ENCODE measurements around the gene GSX2. TPM values are rescaled to one million over a fixed set of nuclear protein-coding genes. Genes with fewer than 3 reads are reported as not detected.

Gene GSX2
- total and polyA plus RNA-seq, 10 of the 15 experiments (the other 5 are each of a cell fraction or from before 2014, with no cell fraction given) = 0.04 to 0.58 (median 0.50) TPM; not detected in 5

DNA sequence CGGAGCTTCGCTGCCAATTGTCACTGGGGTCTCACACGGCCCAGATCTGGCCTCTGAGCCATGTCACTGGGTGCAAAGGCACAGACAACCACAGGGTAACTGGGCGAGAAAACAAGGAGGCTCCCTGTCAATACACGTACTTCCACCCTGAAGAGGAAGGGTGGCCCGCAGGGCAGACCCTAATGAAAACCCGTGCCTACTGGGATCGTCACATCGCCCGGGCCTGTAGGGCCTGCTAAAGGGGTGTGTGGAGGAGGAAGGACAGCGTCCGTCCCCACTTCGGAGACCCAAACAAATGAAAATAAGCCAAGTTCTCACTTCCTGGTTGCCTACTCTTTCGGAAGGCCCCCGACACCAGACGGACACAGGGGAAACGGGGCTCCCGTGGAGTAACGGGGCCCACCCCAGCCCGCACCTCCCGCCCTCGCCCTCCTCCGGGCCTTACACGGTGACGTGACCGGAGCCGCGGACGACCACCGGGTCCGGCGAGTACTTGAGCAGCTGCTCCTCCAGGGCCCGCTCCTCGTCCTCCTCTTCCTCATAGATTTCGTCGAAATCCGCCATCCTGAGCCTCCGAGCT, 36.1 kb upstream of the GSX2 start:
- Histone ChIP-seq H3K36me3 (ENCODE audit: control insufficient read depth in 2 of 2, insufficient read depth in 2 of 2, low read length in 1 of 2) (no peaks in the 10 kb centered on the region), H3K4me1 (ENCODE audit: control insufficient read depth, insufficient read depth, low read length) (no peaks in the 10 kb centered on the region), H3K4me3 (peak overlapping the region; percentile 91), H2AFZ (ENCODE audit: control insufficient read depth, low read depth, low read length) (peak overlapping the region; percentile 71), H3K27ac (ENCODE audit: control insufficient read depth, insufficient read depth) (peak overlapping the region; percentile 68), H4K20me1 (ENCODE audit: control insufficient read depth, insufficient read depth) (no peaks in the 10 kb centered on the region), H3K79me2 (ENCODE audit: control insufficient read depth, insufficient read depth, low read length) (peaks cover 43% of the 10 kb centered on the region), H3K4me2 (ENCODE audit: control insufficient read depth, insufficient read depth) (peak overlapping the region; percentile 78), H3K9me3 (replicated peaks; ENCODE audit: control insufficient read depth, insufficient read depth, low read length) (no peaks in the 10 kb centered on the region), H3K27me3 (replicated peaks in 1 of 2; ENCODE audit: control insufficient read depth in 2 of 2, insufficient read depth in 2 of 2, low read length in 1 of 2) (no peaks in the 10 kb centered on the region), H3K9ac (ENCODE audit: control insufficient read depth, insufficient read depth, low read length) (peak overlapping the region; percentile 84)
- BruUV-seq (replicated peaks) = no TSS peak
- in situ Hi-C loops (cut with MboI) = no loop called here
- ChIA-PET POLR2A (interaction anchor here (1.1 kb wide), 1 partner anchor 376 kb away, joined by 4 read pairs; no protein-coding TSS in a partner anchor), RAD21 (ENCODE audit: unreplicated experiment) (interaction anchor here (0.8 to 1.1 kb wide), 2 partner anchors 47 to 357 kb away, joined by 3 to 4 read pairs; no protein-coding TSS in a partner anchor), SMC1A (ENCODE audit: uncharacterized antibody, unreplicated experiment) (interaction anchor here (0.9 to 1.2 kb wide), 2 partner anchors 28 to 48 kb away, joined by 3 to 4 read pairs; no protein-coding TSS in a partner anchor), CTCF (interaction anchor here (1.4 to 1.8 kb wide), 3 partner anchors 10 to 357 kb away, joined by 5 to 7 read pairs (median 5); no protein-coding TSS in a partner anchor)
- intact Hi-C loops (cut with micrococcal nuclease; ENCODE audit: unreplicated experiment) = loop anchor here (10.0 kb wide), 2 partner anchors 359 to 1349 kb away; no protein-coding TSS in a partner anchor
- DNase-seq (ENCODE audit: low read depth, low spot score) (no peak), FAIRE-seq (no peak), ATAC-seq (peak; percentile 52)
- WGBS (ENCODE audit: insufficient coverage, insufficient replicate concordance, low lambda C conversion rate, missing lambda C conversion rate) = under 1% methylated on average over 35 of the region's 38 CpGs
- no peak for TF ChIP-seq YY1 (IDR thresholded peaks at IDR 0.05; ENCODE audit: low read depth, low read length)
- TF ChIP-seq NR2C1 (IDR thresholded peaks at IDR 0.05) = no peak
- no peak for TF ChIP-seq CEBPB (IDR thresholded peaks at IDR 0.05; ENCODE audit: borderline replicate concordance in 1 of 2, low read depth in 2 of 2, low read length in 2 of 2)
- TF ChIP-seq, protein P1, sequence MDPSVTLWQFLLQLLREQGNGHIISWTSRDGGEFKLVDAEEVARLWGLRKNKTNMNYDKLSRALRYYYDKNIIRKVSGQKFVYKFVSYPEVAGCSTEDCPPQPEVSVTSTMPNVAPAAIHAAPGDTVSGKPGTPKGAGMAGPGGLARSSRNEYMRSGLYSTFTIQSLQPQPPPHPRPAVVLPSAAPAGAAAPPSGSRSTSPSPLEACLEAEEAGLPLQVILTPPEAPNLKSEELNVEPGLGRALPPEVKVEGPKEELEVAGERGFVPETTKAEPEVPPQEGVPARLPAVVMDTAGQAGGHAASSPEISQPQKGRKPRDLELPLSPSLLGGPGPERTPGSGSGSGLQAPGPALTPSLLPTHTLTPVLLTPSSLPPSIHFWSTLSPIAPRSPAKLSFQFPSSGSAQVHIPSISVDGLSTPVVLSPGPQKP (IDR thresholded peaks at IDR 0.05; ENCODE audit: low read depth, low read length) = no peak
- TF ChIP-seq ASH2L (IDR thresholded peaks at IDR 0.05; ENCODE audit: borderline replicate concordance, low read depth) = no peak
- peak; percentile 23; the same call in 1 of the 2 replicates for TF ChIP-seq SPI1 (IDR thresholded peaks at IDR 0.05; ENCODE audit: borderline replicate concordance, insufficient read depth, low read depth, low read length)
- TF ChIP-seq SREBF1 (IDR thresholded peaks at IDR 0.05; ENCODE audit: low read length) = no peak
- no peak for TF ChIP-seq ZNF384 (IDR thresholded peaks at IDR 0.05; ENCODE audit: borderline replicate concordance, low read depth, low read length)
- no peak for TF ChIP-seq BACH1 (IDR thresholded peaks at IDR 0.05; ENCODE audit: borderline replicate concordance)
- no peak for TF ChIP-seq NFIC (IDR thresholded peaks at IDR 0.05; ENCODE audit: low read depth, low read length)
- no peak for TF ChIP-seq CHD4 (IDR thresholded peaks at IDR 0.05)
- no peak for TF ChIP-seq POU2F2 (IDR thresholded peaks at IDR 0.05; ENCODE audit: borderline replicate concordance, low read depth, low read length)
- no peak for TF ChIP-seq MTA3 (IDR thresholded peaks at IDR 0.05; ENCODE audit: borderline replicate concordance, low read length)
- TF ChIP-seq ETV6 (conservative IDR thresholded peaks at IDR 0.05 in 1 of 2, IDR thresholded peaks at IDR 0.05 in 1 of 2; ENCODE audit: borderline replicate concordance in 1 of 2, low read depth in 1 of 2) = no peak
- TF ChIP-seq POLR2AphosphoS5 (IDR thresholded peaks at IDR 0.05; ENCODE audit: low read length) = peak; percentile 15; the same call in 1 of the 2 replicates
- no peak for TF ChIP-seq ZNF24 (IDR thresholded peaks at IDR 0.05)
- TF ChIP-seq, protein P2, sequence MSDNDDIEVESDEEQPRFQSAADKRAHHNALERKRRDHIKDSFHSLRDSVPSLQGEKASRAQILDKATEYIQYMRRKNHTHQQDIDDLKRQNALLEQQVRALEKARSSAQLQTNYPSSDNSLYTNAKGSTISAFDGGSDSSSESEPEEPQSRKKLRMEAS (IDR thresholded peaks at IDR 0.05; ENCODE audit: low read depth, low read length) = no peak
- no peak for TF ChIP-seq ZBTB4 (CRISPR knock-in tag; IDR thresholded peaks at IDR 0.05)
- no peak for TF ChIP-seq RFX5 (IDR thresholded peaks at IDR 0.05; ENCODE audit: low read depth, low read length)
- no peak for TF ChIP-seq STAT1 (conservative IDR thresholded peaks at IDR 0.05)
- no peak for TF ChIP-seq PML (IDR thresholded peaks at IDR 0.05; ENCODE audit: low read length)
